Ishikawa (cell line): Measurements from ENCODE around the gene TECPR2.

ENCODE experiments used
- CEBPB ChIP-seq: IDR thresholded peaks from 2 replicates; pipeline ENCODE4 v1.6.1; 2012
- EGR1 ChIP-seq: IDR thresholded peaks from 2 replicates; pipeline ENCODE4 v1.6.1; 2012
- EP300 ChIP-seq: IDR thresholded peaks from 2 replicates; pipeline ENCODE4 v1.6.1; 2012; ENCODE audit warnings: borderline replicate concordance
- MAX ChIP-seq: IDR thresholded peaks from 2 replicates; pipeline ENCODE4 v1.6.1; 2012
- NFIC ChIP-seq: IDR thresholded peaks from 2 replicates; pipeline ENCODE4 v1.6.1; 2012
- RAD21 ChIP-seq: IDR thresholded peaks from 2 replicates; pipeline ENCODE4 v1.6.1; 2012; ENCODE audit warnings: low read depth
- TAF1 ChIP-seq: IDR thresholded peaks from 2 replicates; pipeline ENCODE4 v1.6.1; 2012; ENCODE audit warnings: low read depth, mild to moderate bottlenecking
- TCF12 ChIP-seq: IDR thresholded peaks from 2 replicates; pipeline ENCODE4 v1.6.1; 2012; ENCODE audit warnings: low read depth
- USF1 ChIP-seq: IDR thresholded peaks from 2 replicates; pipeline ENCODE4 v1.6.1; 2012
- YY1 ChIP-seq: IDR thresholded peaks from 2 replicates; pipeline ENCODE4 v1.6.1; 2012; ENCODE audit warnings: low read depth
- ZBTB7A ChIP-seq: IDR thresholded peaks from 2 replicates; pipeline ENCODE4 v1.6.1; 2012; ENCODE audit warnings: low read depth
- TF ChIP-seq, protein P1 (sequence below): IDR thresholded peaks from 2 replicates; pipeline ENCODE4 v1.6.1; 2012; ENCODE audit warnings: low read depth, mild to moderate bottlenecking

- no peak for TF ChIP-seq EP300
- TF ChIP-seq YY1 = no peak
- TF ChIP-seq, protein P1, sequence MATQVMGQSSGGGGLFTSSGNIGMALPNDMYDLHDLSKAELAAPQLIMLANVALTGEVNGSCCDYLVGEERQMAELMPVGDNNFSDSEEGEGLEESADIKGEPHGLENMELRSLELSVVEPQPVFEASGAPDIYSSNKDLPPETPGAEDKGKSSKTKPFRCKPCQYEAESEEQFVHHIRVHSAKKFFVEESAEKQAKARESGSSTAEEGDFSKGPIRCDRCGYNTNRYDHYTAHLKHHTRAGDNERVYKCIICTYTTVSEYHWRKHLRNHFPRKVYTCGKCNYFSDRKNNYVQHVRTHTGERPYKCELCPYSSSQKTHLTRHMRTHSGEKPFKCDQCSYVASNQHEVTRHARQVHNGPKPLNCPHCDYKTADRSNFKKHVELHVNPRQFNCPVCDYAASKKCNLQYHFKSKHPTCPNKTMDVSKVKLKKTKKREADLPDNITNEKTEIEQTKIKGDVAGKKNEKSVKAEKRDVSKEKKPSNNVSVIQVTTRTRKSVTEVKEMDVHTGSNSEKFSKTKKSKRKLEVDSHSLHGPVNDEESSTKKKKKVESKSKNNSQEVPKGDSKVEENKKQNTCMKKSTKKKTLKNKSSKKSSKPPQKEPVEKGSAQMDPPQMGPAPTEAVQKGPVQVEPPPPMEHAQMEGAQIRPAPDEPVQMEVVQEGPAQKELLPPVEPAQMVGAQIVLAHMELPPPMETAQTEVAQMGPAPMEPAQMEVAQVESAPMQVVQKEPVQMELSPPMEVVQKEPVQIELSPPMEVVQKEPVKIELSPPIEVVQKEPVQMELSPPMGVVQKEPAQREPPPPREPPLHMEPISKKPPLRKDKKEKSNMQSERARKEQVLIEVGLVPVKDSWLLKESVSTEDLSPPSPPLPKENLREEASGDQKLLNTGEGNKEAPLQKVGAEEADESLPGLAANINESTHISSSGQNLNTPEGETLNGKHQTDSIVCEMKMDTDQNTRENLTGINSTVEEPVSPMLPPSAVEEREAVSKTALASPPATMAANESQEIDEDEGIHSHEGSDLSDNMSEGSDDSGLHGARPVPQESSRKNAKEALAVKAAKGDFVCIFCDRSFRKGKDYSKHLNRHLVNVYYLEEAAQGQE = no peak
- no peak for TF ChIP-seq TCF12
- no peak for TF ChIP-seq EGR1
- TF ChIP-seq TAF1 = no peak
- TF ChIP-seq RAD21 = no peak
- TF ChIP-seq NFIC = no peak
- TF ChIP-seq USF1 = no peak
- no peak for TF ChIP-seq CEBPB
- no peak for TF ChIP-seq MAX
- TF ChIP-seq ZBTB7A = no peak
Observed at GRCh38 chr14:102344084-102344483, 18.7 kb upstream of the TECPR2 start.
